ENCODE data around the gene PDILT.
"Not testable (repeated sequence)": the region's sequence is repeated elsewhere in the genome, so short reads cannot be mapped to it uniquely, and the experiment has no call there.

PDILT gene

DNA sequence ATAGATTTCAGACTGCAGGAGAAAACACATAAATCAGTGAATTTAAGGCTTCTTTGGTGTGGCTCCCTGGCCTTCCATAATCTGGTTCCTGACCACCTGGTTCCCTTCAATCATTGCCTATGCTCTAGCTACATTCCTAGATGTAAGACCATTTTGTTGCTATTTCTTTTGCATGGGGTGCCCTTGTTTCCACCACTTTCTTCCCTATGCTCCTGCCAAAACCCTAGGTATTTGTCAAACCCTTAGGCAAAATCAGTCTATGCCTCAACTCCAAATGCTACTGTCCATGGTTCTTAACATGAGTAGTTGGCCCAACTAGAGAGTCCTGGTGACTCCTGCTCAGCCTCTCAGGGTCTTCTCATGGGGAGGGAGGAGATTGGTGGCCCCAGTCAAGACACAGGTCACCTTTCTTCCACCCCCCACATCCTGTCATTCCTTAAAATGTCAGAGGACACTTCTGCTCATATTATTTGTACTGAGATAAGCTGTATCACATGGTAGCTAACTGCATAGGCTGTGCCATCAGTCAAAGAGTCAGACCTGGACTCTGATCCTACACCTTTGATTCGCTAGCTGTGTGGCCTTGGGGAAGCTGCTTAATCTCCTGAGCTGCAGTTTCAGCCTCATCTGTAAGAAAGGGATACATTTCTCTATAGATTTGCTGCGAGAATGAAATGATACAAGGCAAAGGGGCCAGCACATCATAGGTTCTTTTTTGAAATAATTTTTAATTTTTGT lies 19.8 kb upstream of the PDILT start:
- no peak overlapping the region for H3K4me3 ChIP-seq (ENCODE audit: low read depth, low read length)
- DNase-seq (ENCODE audit: low read depth), result no peak
- TF ChIP-seq, protein P1, sequence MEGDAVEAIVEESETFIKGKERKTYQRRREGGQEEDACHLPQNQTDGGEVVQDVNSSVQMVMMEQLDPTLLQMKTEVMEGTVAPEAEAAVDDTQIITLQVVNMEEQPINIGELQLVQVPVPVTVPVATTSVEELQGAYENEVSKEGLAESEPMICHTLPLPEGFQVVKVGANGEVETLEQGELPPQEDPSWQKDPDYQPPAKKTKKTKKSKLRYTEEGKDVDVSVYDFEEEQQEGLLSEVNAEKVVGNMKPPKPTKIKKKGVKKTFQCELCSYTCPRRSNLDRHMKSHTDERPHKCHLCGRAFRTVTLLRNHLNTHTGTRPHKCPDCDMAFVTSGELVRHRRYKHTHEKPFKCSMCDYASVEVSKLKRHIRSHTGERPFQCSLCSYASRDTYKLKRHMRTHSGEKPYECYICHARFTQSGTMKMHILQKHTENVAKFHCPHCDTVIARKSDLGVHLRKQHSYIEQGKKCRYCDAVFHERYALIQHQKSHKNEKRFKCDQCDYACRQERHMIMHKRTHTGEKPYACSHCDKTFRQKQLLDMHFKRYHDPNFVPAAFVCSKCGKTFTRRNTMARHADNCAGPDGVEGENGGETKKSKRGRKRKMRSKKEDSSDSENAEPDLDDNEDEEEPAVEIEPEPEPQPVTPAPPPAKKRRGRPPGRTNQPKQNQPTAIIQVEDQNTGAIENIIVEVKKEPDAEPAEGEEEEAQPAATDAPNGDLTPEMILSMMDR (IDR thresholded peaks at IDR 0.05; ENCODE audit: low read depth, low read length, missing control alignments), result no peak

DNA sequence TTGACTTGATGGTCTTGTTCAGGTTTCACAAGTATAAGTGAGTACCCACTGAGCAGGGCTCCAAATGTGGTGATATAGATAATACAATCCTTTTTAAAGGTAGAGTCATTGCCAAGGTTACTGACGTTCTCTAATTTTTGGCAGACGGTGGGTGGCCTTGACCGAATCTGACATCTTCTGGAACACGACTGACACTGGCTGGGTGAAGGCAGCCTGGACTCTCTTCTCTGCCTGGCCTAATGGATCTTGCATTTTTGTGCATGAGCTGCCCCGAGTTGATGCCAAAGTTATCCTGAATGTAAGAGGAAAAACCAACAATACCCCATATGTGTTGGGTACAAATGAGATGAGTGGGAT lies 19.2 kb upstream of the PDILT start:
- not testable (repeated sequence) for DNase-seq (ENCODE audit: low read depth); H3K4me3 ChIP-seq (ENCODE audit: low read depth, low read length)

GRCh38 chr16:20421748-20422147 lies 17.2 kb upstream of the PDILT start:
- H3K4me3 ChIP-seq (ENCODE audit: low read depth, low read length); DNase-seq (ENCODE audit: low read depth): not testable (repeated sequence)

DNA sequence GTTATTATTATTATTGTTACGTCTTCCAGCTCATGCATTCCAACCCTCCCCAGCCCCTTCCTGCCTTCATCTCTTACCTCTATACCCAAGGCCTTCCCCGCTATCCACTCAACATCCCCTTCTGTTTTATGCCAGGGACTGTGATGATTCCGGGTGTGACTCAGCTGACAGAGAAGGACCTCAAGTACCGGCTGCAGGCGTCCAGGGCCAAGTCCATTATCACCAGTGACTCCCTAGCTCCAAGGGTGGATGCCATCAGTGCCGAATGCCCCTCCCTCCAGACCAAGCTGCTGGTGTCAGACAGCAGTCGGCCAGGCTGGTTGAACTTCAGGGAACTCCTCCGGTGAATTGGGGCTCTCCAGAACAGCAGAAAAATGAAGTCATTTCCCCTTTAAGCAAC lies 14.6 kb upstream of the PDILT start:
- not testable (repeated sequence) for H3K4me3 ChIP-seq (ENCODE audit: low read depth, low read length); DNase-seq (ENCODE audit: low read depth)

DNA sequence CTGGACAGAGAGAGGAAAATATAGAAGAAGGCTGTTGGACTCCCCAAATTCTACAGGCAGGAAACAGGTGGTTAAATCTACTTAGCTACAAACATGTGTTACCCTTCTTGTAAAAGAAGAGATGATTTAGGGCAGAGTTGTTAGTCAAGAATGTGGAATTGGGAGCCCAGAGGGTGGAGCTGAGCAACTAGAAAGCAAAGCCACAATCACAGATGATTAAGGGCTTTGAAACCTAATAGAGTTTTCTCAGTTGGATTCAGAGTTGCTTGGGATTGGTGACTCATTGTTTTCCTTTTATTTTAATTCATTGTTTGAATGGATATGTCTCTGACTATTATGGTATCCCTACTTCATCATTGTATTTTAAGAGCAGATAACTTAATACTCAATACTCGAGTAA lies 11.0 kb upstream of the PDILT start:
- no peak overlapping the region for H3K4me3 ChIP-seq (ENCODE audit: low read depth, low read length)
- TF ChIP-seq, protein P1 (IDR thresholded peaks at IDR 0.05; ENCODE audit: low read depth, low read length, missing control alignments), result no peak
- DNase-seq (ENCODE audit: low read depth), result no peak

GRCh38 chr16:20411055-20411454 lies 6.5 kb upstream of the PDILT start:
- TF ChIP-seq, protein P1 (IDR thresholded peaks at IDR 0.05; ENCODE audit: low read depth, low read length, missing control alignments), result no peak
- no peak for DNase-seq (ENCODE audit: low read depth)
- no peak overlapping the region for H3K4me3 ChIP-seq (ENCODE audit: low read depth, low read length)

GRCh38 chr16:20410121-20410723 lies 5.7 kb upstream of the PDILT start:
- TF ChIP-seq, protein P1 (IDR thresholded peaks at IDR 0.05; ENCODE audit: low read depth, low read length, missing control alignments), result no peak
- peak; percentile 42 for DNase-seq (ENCODE audit: low read depth)
- H3K4me3 ChIP-seq (ENCODE audit: low read depth, low read length), result no peak overlapping the region

DNA sequence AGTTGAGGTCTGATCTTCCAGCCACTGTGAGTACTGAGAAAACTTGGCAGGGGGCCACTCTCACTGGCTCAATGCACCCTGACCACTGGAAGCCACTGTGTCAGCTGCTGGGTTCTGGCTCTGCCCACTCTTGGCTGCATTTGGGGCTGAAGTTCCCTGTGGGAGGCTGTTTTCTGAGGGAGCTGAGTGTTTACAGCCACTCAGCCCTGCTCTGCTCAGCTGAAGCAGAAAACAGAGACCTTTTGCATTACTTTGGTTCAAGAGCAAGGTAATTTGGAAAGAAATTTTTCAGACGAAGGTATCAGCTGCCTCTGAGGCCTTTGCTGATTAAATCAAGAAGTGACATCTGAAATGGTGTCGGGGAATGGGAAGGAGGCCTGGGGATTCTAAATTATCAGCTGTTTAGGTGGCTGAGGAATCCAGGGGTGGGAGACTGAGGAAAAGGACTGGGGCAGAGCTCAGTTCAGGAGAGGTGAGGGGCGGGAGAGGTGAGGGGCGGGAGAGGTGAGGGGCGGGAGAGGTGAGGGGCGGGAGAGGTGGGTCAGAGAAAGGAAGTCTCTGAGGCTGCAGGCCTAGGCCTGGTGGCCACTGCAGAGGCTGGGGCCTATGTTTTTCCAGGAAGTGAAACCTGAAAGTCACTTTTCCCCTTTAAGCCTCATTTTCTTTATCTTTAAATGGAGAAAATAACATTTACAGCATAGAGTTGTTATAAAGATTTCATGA lies 5.0 kb upstream of the PDILT start, which contains the start of gene ACSM5:
ACSM5 (plus strand) TSS at position 137 of the 723 bp plus-strand sequence. CDS start 1,951 bp downstream, outside the sequence.
- no peak within 1 kb of the TSS for H3K4me3 ChIP-seq (ENCODE audit: low read depth, low read length)
- no peak for DNase-seq (ENCODE audit: low read depth)
- TF ChIP-seq, protein P1 (IDR thresholded peaks at IDR 0.05; ENCODE audit: low read depth, low read length, missing control alignments), result no peak
